SK-N-SH (cell line): Measurements from ENCODE around the gene RAD1. TPM values are rescaled to one million over a fixed set of nuclear protein-coding genes. Genes with fewer than 3 reads are reported as not detected.

Experiments used
- CTCF ChIA-PET: fragments of 300-600, 350-600 bp; formaldehyde crosslinking; extraction: SDS; loops from one replicate; lab custom pipeline; 2021; lab: Yijun Ruan, JAX
- POLR2A ChIA-PET: fragments of 350-600 bp; sonication (Branson Sonifier 250); formaldehyde crosslinking; extraction: SDS; loops from one replicate; lab custom pipeline; 2020; ENCODE audit warnings: antibody characterized with exemption, inconsistent platforms; lab: Yijun Ruan, JAX
- DNase-seq: peaks from one replicate; pipeline ENCODE4 v3.0.0; 2012
- H2AFZ ChIP-seq: fragments of 200-600 bp; sonication (generic); 2 replicates; pipeline ENCODE4 v1.8.1; 2016; ENCODE audit warnings: antibody characterized with exemption, mild to moderate bottlenecking, low read depth
- H3F3A ChIP-seq: fragments of 200-600 bp; sonication (generic); replicated peaks from 2 replicates; pipeline ENCODE3; 2016; ENCODE audit warnings: antibody characterized with exemption, mild to moderate bottlenecking; ENCODE audit not compliant: insufficient read depth
- H3K27ac ChIP-seq, 2 experiments: fragments of 200-500 bp in 1 of 2; fragments of 200-600 bp in 1 of 2; sonication (Bioruptor generic) in 1 of 2; sonication (generic), shearing (Covaris generic) in 1 of 2; 2 replicates each; pipeline versions ENCODE4 v1.5.1 to v1.6.1; 2014 to 2016; ENCODE audit warnings: low read depth in 2 of 2, inconsistent platforms in 1 of 2, low read length in 1 of 2, mild to moderate bottlenecking in 1 of 2, mixed read lengths in 1 of 2
- H3K27me3 ChIP-seq: fragments of 200-600 bp; sonication (generic), shearing (Covaris generic); 2 replicates; pipeline ENCODE4 v1.6.1; 2016; ENCODE audit warnings: mixed run types; ENCODE audit not compliant: insufficient read depth
- H3K36me3 ChIP-seq, 2 experiments: fragments of 200-500 bp in 1 of 2; fragments of 200-600 bp in 1 of 2; sonication (Bioruptor generic) in 1 of 2; sonication (generic) in 1 of 2; replicated peaks in 1 of 2; 2 replicates each; pipeline versions ENCODE3 to v1.5.1; 2014 to 2016; ENCODE audit warnings: low read length in 1 of 2, mild to moderate bottlenecking in 1 of 2; ENCODE audit not compliant: insufficient read depth in 2 of 2, control insufficient read depth in 1 of 2
- H3K4me1 ChIP-seq, 2 experiments: fragments of 200-500 bp in 1 of 2; fragments of 200-600 bp in 1 of 2; sonication (Bioruptor generic) in 1 of 2; sonication (generic), shearing (Covaris generic) in 1 of 2; 2 replicates each; pipeline versions ENCODE4 v1.5.1 to v1.6.1; 2014 to 2016; ENCODE audit warnings: low read depth in 1 of 2, low read length in 1 of 2, mixed run types in 1 of 2; ENCODE audit not compliant: insufficient read depth in 2 of 2, control insufficient read depth in 1 of 2
- H3K4me2 ChIP-seq: fragments of 200-600 bp; sonication (generic), shearing (Covaris generic); 2 replicates; pipeline ENCODE4 v1.6.1; 2017; ENCODE audit warnings: mixed run types
- H3K4me3 ChIP-seq, 2 experiments: fragments of 200-500 bp in 1 of 2; fragments of 200-600 bp in 1 of 2; sonication (Bioruptor generic) in 1 of 2; sonication (generic), shearing (Covaris generic) in 1 of 2; 2 replicates each; pipeline versions ENCODE4 v1.5.1 to v1.8.1; 2014 to 2016; ENCODE audit warnings: low read depth in 2 of 2, inconsistent platforms in 1 of 2, low read length in 1 of 2, mild to moderate bottlenecking in 1 of 2, mixed read lengths in 1 of 2, moderate library complexity in 1 of 2
- H3K79me2 ChIP-seq: fragments of 200-600 bp; sonication (generic); 2 replicates; pipeline ENCODE4 v1.8.1; 2017; ENCODE audit warnings: mild to moderate bottlenecking; ENCODE audit not compliant: insufficient read depth
- H3K9ac ChIP-seq: fragments of 200-600 bp; sonication (generic); 2 replicates; pipeline ENCODE4 v1.6.1; 2017; ENCODE audit warnings: mixed run types
- H3K9me2 ChIP-seq: fragments of 200-600 bp; sonication (generic); 2 replicates; pipeline ENCODE4 v1.6.1; 2017; ENCODE audit warnings: mixed run types
- H3K9me3 ChIP-seq: fragments of 200-600 bp; sonication (generic); 2 replicates; pipeline ENCODE4 v1.6.1; 2017; ENCODE audit warnings: mixed run types, mild to moderate bottlenecking, moderate library complexity
- H4K20me1 ChIP-seq: fragments of 200-600 bp; sonication (generic); 2 replicates; pipeline ENCODE4 v1.6.1; 2017; ENCODE audit warnings: mild to moderate bottlenecking, mixed run types; ENCODE audit not compliant: insufficient read depth
- CTCF ChIP-seq: fragments of 200-600 bp; sonication (generic); IDR thresholded peaks from 2 replicates; pipeline ENCODE4 v1.6.1; 2017; ENCODE audit warnings: antibody characterized with exemption, mild to moderate bottlenecking, moderate library complexity
- EZH2phosphoT487 ChIP-seq: fragments of 200-600 bp; sonication (generic); IDR thresholded peaks from 2 replicates; pipeline ENCODE4 v1.6.1; 2017; ENCODE audit warnings: low read depth, mixed run types, mild to moderate bottlenecking, antibody characterized with exemption, moderate library complexity, borderline replicate concordance
- MEF2A ChIP-seq: IDR thresholded peaks from 2 replicates; pipeline ENCODE4 v1.4.0; 2012; ENCODE audit warnings: low read depth, borderline replicate concordance
- RCOR1 ChIP-seq: fragments of 150-350 bp; IDR thresholded peaks from 2 replicates; pipeline ENCODE4 v1.6.1; 2017; ENCODE audit warnings: antibody characterized with exemption, low read length
- TEAD4 ChIP-seq: IDR thresholded peaks from 2 replicates; pipeline ENCODE4 v1.4.0; 2012; ENCODE audit warnings: mild to moderate bottlenecking, borderline replicate concordance; ENCODE audit not compliant: insufficient read depth
- YY1 ChIP-seq: IDR thresholded peaks from 2 replicates; pipeline ENCODE4 v1.4.0; 2012; ENCODE audit warnings: low read depth, mild to moderate bottlenecking
- WGBS: methylation state at CpG from one replicate; pipeline ENCODE4 v1.1.6; 2017; ENCODE audit warnings: low lambda C conversion rate; 5-methylcytosine and 5-hydroxymethylcytosine counted together
- polyA plus RNA-seq, 3 experiments: library from polyadenylated mRNA; depleted of rRNA; stranded (reverse); fragments of >200 nt; gene quantifications; 2 replicates each; pipeline ENCODE4 v1.2.3, GENCODE V29; 2012

RAD1 gene
- polyA plus RNA-seq, 1 of the 3 experiments (the other 2 are of a cell fraction): 21.2 TPM

GRCh38 chr5:34941936-34942335 is 26.6 kb upstream of the RAD1 start:
- WGBS: 98% methylated on average over 3 of the region's 3 CpGs
- Histone ChIP-seq H3K27ac (no peak overlapping the region), H3K79me2 (no peaks in the 10 kb centered on the region), H3K4me2 (no peak overlapping the region), H2AFZ (no peak overlapping the region), H3F3A (no peaks in the 10 kb centered on the region), H3K27me3 (no peaks in the 10 kb centered on the region), H4K20me1 (no peaks in the 10 kb centered on the region), H3K36me3 (peaks cover 66 to 73% of the 10 kb centered on the region in 2 experiments), H3K9me2 (no peaks in the 10 kb centered on the region), H3K9me3 (no peaks in the 10 kb centered on the region), H3K9ac (no peak overlapping the region), H3K4me1 (no peaks in the 10 kb centered on the region), H3K4me3 (no peak overlapping the region)
- no peak for TF ChIP-seq RCOR1
- TF ChIP-seq MEF2A: no peak
- TF ChIP-seq EZH2phosphoT487: no peak
- CTCF ChIA-PET: no interaction called here
- no peak for DNase-seq
- POLR2A ChIA-PET: no interaction called here

GRCh38 chr5:34932947-34933346 is 17.6 kb upstream of the RAD1 start:
- Histone ChIP-seq H3K27me3 (no peaks in the 10 kb centered on the region), H3K79me2 (peaks cover 50% of the 10 kb centered on the region), H3K36me3 (peaks cover 15 to 31% of the 10 kb centered on the region in 2 experiments), H4K20me1 (no peaks in the 10 kb centered on the region), H3K27ac (no peak overlapping the region), H3K9me3 (no peaks in the 10 kb centered on the region), H3K4me2 (no peak overlapping the region), H2AFZ (no peak overlapping the region), H3F3A (peaks cover 10% of the 10 kb centered on the region), H3K9me2 (no peaks in the 10 kb centered on the region), H3K4me1 (peaks cover 0 to 9% of the 10 kb centered on the region in 2 experiments; a peak in 3 of 4 replicates), H3K9ac (no peak overlapping the region), H3K4me3 (no peak overlapping the region)
- TF ChIP-seq EZH2phosphoT487: no peak
- ChIA-PET POLR2A (interaction anchor here (1.1 kb wide), 1 partner anchor 18 kb away, joined by 3 read pairs; the partner anchor contains the start of genes BRIX1 and RAD1), CTCF (interaction anchor here (1.7 kb wide), 1 partner anchor 25 kb away, joined by 5 read pairs; no protein-coding TSS in a partner anchor)
- WGBS: 92% methylated on average over 2 of the region's 2 CpGs
- no peak for DNase-seq

DNA sequence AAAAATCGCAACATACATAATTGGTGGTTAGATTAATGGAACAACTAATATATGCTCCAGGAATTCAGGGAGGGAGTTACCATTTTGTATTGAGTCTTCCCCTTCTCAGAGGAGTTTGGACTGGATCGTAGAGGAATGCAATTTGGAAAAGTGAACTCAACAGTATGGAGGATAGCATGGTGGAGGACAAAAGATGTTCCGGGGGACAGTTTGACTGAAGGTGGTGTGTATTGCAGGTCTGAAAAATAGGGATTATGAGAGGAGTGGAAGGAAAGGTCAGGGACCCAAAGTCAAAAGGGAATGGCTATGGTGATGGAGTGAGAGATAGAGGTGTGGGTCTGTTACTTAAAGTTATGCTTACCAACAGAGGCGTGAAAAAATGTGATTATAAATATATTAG is 15.6 kb upstream of the RAD1 start:
- Histone ChIP-seq H3K79me2 (peaks cover 50% of the 10 kb centered on the region), H3K36me3 (peaks cover 16 to 24% of the 10 kb centered on the region in 2 experiments), H3K27ac (peak overlapping the region; percentile 81 to 86; a peak in 3 of 4 replicates), H3K9me2 (no peaks in the 10 kb centered on the region), H3K27me3 (no peaks in the 10 kb centered on the region), H2AFZ (peak overlapping the region; percentile 92; the same call in 1 of the 2 replicates), H3F3A (peaks cover 23% of the 10 kb centered on the region), H4K20me1 (no peaks in the 10 kb centered on the region), H3K4me2 (peak overlapping the region; percentile 68), H3K4me3 (peak overlapping the region; percentile 93 to 94; a peak in 3 of 4 replicates), H3K9ac (peak overlapping the region; percentile 72), H3K9me3 (no peaks in the 10 kb centered on the region), H3K4me1 (peaks cover 0 to 9% of the 10 kb centered on the region in 2 experiments; a peak in 3 of 4 replicates)
- POLR2A ChIA-PET: interaction anchor here (2.4 kb wide), 1 partner anchor 15 kb away, joined by 32 read pairs; the partner anchor contains the start of genes BRIX1 and RAD1
- no peak for TF ChIP-seq TEAD4
- no peak for TF ChIP-seq CTCF
- no peak for TF ChIP-seq YY1
- 86% methylated on average over 4 of the region's 4 CpGs for WGBS
- CTCF ChIA-PET: interaction anchor here (0.6 kb wide), 1 partner anchor 28 kb away, joined by 3 read pairs; no protein-coding TSS in a partner anchor
- no peak for DNase-seq
